ENCODE measurements around the gene GNPNAT1.

Gene GNPNAT1

DNA sequence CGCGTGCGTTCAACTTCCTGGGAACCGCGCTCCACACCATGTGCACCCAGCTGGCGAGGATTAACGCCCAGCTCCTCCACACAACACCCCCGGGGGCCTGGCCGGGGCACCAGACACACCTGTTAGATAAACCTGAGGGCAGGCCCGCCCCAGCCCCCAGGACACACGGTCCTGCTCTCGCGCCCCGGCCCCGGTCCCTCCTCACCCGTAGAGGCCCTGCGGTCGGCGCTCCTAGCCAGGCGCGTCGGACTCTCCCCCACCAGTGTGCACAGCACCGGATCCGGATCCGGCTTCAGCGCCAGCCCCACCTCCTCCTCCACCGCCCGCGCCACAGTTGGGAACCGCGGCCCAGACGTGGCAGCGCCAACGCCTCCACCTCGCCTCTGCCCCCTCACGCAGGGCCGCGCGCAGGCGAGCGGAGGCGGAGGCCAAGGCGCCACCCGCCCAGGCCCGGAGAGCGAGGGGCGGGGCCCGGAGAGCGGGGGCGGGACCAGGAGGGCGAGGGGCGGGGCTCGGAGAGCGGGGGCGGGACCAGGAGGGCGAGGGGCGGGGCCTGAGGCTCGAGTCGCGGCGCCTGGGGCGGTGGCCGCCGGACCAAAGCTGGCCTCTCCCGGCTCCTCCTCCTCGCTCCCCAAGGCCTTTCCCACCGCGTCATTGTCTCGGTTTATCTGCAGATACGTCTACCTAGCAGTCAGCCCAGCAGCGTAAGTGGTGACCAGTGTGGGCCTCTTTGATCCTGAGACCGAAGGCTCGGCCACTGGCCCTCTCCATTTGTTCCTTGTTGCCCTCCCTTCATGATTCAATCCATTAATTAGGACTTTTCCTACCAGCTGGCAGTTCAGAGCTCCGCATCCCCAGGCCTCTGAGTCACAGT is at the start of gene GNPNAT1:
TSS of gene GNPNAT1 (minus strand) at position 385 of the 874 bp plus-strand sequence. CDS start 6,957 bp downstream, outside the sequence.
- TF ChIP-seq, protein P1, sequence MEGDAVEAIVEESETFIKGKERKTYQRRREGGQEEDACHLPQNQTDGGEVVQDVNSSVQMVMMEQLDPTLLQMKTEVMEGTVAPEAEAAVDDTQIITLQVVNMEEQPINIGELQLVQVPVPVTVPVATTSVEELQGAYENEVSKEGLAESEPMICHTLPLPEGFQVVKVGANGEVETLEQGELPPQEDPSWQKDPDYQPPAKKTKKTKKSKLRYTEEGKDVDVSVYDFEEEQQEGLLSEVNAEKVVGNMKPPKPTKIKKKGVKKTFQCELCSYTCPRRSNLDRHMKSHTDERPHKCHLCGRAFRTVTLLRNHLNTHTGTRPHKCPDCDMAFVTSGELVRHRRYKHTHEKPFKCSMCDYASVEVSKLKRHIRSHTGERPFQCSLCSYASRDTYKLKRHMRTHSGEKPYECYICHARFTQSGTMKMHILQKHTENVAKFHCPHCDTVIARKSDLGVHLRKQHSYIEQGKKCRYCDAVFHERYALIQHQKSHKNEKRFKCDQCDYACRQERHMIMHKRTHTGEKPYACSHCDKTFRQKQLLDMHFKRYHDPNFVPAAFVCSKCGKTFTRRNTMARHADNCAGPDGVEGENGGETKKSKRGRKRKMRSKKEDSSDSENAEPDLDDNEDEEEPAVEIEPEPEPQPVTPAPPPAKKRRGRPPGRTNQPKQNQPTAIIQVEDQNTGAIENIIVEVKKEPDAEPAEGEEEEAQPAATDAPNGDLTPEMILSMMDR (conservative IDR thresholded peaks at IDR 0.05; ENCODE audit: low read depth, low read length): no peak
- peak; percentile 52 for DNase-seq (ENCODE audit: low read depth)
- H3K4me3 ChIP-seq (ENCODE audit: low read length): peak within 1 kb of the TSS; percentile 76

DNA sequence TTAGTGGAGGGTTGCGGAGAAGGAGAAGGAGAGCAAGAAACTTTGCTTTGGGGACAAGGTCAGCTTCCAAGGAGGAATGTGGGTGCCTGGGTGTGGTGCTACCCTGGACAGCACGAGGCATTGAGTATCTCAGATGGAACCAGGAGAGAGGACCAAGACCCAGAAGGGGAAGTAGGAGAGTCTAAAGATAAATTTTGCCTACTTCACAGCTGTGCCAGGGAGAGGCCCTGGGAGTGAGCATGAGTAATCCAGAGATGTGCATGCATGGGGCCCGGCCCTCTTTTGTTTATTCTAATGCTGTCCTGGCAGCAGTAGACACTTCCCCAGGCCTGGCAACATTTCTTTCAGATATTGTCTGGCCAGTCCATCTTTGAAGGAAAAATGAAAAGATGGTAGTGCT is 49.5 kb upstream of the GNPNAT1 start:
- TF ChIP-seq, protein P1 (conservative IDR thresholded peaks at IDR 0.05; ENCODE audit: low read depth, low read length): no peak
- no peak for DNase-seq (ENCODE audit: low read depth)
- H3K4me3 ChIP-seq (ENCODE audit: low read length): no peak overlapping the region

DNA sequence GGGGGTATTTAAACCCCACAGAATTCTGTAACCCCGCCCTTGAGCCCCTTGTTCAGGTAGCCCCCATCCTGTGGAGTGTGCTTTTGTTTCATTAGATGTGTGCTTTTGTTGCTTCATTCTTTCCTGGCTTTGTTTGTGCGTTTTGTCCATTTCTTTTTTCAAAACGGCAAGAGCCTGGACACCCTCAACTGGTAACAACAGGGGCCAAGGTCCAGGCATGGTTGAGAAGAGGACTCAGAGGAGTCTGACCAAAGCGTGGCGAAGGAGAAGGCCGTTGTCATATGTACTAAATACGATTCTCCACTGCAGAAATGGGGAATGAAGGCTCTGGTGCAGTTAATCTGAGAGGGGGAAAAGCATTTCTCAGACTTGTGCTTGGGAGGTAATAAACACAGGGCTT is 46.0 kb upstream of the GNPNAT1 start:
- H3K4me3 ChIP-seq (ENCODE audit: low read length): no peak overlapping the region
- TF ChIP-seq, protein P1 (conservative IDR thresholded peaks at IDR 0.05; ENCODE audit: low read depth, low read length): no peak
- DNase-seq (ENCODE audit: low read depth): no peak

DNA sequence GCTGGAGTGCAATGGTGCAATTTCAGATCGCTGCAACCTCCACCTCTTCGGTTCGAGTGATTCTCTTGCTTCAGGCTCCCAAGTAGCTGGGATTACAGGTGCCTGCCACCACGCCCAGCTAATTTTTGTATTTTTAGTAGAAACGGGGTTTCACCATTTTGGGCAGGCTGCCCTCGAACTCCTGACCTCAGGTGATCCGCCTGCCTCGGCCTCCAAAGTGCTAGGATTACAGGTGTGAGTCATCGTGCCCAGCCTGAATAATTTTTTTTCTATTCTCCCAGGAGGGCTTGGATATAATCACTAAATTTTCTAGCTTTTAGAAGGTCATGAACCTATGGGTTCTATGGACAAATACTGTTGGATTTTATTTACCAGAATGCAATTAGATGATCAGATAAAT is 44.7 kb upstream of the GNPNAT1 start:
- no peak for DNase-seq (ENCODE audit: low read depth)
- no peak overlapping the region for H3K4me3 ChIP-seq (ENCODE audit: low read length)
- TF ChIP-seq, protein P1 (conservative IDR thresholded peaks at IDR 0.05; ENCODE audit: low read depth, low read length): no peak

DNA sequence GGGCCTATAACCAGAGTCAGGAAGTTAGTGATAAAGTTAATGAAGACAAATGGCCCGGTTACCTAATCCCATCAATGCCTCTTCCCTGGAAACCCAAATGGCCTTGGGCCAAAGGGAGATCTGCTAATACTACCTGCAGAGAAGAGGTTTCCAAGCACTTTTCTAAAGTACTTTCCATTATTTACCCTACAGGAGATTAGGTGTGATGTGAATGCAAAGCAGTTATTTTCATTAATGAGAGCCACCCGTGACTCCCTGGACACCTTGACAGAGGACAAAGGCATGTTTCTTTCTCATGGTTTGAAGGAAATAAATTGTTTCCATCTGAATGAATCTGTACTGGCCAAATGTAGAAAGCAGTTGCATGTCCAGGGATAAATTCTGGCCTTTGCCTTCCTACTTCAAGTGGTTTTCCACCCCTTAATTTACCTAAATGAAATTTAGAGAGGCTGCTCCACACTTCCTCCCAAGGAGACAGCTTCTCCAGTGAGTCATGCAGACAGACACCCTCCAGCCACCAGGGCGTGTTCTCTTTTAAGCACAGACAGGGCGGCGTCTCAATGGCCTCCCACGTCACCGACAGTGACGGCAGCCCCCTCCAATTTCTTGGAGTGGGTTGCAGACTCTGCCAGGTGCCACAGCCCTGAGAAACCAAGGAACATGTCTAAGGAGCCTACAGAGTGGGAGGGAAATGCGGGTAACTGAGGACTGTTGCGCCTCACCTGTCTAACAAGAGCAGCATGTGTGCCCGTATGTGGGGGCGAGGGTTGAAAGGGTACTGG is 43.9 kb upstream of the GNPNAT1 start:
- H3K4me3 ChIP-seq (ENCODE audit: low read length): no peak overlapping the region
- TF ChIP-seq, protein P1 (conservative IDR thresholded peaks at IDR 0.05; ENCODE audit: low read depth, low read length): no peak
- DNase-seq (ENCODE audit: low read depth): no peak

DNA sequence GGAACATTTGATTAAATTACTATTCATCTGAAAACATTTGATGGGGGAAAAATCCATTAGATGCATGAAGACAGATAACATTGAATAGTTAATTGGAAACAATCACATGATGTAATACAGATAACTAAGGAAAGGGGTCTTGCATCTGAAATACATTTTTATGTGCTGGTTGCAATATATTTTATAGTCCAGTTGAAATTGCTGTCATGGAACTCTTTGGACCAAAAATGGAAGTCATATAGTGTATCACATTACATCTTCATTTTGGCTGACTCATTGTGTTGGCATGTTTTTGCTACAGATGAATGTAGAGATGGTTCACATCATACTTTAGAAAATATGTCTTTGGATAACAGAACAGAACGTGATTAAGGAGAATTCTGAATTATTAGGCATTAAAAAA is 43.0 kb upstream of the GNPNAT1 start:
- TF ChIP-seq, protein P1 (conservative IDR thresholded peaks at IDR 0.05; ENCODE audit: low read depth, low read length): no peak
- no peak for DNase-seq (ENCODE audit: low read depth)

More for the DNA sequence above, 43.0 kb upstream of the GNPNAT1 start:
- H3K4me3 ChIP-seq (ENCODE audit: low read length): no peak overlapping the region
